GM21423 (cell line): Measurements from ENCODE around the gene MOB3A.
A peak's percentile ranks its signal among the peaks of the same experiment; 100 is the strongest.
"Not testable (repeated sequence)": the region's sequence is repeated elsewhere in the genome, so short reads cannot be mapped to it uniquely, and the experiment has no call there.

Experiments used
- ATAC-seq: cut with Tn5 transposase; IDR thresholded peaks from one replicate; pipeline ENCODE4 v1.9.1; 2021; ENCODE audit warnings: mild to moderate bottlenecking, moderate library complexity; ENCODE audit not compliant: unreplicated experiment

Gene MOB3A

DNA sequence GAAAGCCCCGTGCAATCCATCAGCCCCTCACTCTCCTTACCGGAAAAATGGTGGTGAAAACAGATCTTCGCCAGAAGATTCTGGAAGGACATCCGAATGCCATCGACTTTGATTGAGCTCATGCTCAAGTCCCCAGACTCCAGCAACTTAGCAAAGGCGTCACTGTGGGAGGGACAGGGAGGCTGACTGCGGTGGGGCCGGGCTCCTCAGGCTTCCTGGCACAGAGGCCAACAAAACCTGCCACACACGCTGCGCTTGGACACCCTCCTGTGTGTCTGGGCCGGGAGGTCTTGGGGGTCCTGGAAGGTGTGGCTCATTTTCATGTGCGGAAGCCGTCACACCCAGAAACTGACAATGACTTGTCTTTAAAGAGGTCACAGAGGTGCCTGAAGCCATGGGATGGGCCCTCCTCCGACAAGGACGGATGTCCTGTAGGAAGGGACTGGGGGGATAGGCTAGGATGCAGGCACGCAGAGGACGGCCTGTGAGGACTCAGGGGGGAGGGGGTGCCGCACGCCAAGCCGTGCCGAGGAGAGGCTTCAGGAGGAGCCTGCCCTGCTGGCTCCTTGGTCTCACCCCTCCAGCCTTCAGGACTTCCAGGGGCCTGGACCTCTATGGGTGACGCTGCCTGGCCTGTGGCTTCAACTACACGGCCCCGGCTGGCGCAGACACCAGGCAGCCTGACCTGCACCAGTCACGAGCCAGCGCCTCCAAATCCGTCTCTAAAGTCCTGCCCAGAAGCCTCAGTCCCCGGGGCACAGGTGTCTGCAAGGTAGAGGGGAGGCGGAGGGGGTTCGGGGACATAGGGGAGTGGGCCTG is 13.1 kb upstream of the MOB3A start:
- no peak for ATAC-seq

GRCh38 chr19:2108251-2109016 is 12.3 kb upstream of the MOB3A start:
- no peak for ATAC-seq

DNA sequence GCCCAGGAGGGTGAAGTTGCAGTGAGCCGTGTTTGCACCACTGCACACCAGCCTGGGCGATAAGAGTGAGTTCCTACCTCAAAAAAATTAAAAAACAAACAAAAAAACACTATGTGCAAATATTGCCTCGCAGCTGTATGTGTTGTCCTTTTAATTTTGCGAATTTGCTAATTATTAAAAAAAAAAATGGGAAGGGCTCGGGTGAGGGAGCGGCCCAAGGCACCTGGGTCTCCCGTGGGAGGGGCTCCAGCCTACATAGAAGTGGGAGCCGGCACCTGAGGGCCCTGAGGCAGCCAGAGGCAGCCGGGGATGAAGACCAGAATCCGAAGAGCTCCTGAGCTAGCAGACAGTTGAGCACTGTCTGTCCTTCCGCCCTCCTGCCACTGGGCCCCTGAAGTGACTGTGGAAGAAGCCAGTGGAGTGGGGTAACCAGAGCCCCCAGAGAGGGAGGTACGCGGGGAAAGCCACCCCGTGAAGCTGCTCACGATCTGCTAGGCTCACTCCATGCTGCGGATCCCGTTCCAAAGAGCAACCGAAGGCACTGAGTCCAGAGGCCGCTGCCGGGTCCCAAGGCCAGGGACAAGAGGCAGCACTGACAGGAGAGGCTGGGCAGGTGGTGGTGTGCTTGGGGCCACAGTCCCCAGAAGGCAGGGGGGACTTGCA is 7.0 kb upstream of the MOB3A start:
- no peak for ATAC-seq

- ATAC-seq = no peak
These were observed 5.5 kb upstream of the MOB3A start for GRCh38 chr19:2101417-2102335.

- ATAC-seq = no peak
These were observed 4.6 kb upstream of the MOB3A start for GRCh38 chr19:2100719-2101061.

- no peak for ATAC-seq
These were observed 4.0 kb upstream of the MOB3A start for GRCh38 chr19:2099937-2100718.

GRCh38 chr19:2099054-2099501 is 3.0 kb upstream of the MOB3A start:
- no peak for ATAC-seq

- ATAC-seq = no peak
These were observed 1.8 kb upstream of the MOB3A start for GRCh38 chr19:2097886-2098327.

DNA sequence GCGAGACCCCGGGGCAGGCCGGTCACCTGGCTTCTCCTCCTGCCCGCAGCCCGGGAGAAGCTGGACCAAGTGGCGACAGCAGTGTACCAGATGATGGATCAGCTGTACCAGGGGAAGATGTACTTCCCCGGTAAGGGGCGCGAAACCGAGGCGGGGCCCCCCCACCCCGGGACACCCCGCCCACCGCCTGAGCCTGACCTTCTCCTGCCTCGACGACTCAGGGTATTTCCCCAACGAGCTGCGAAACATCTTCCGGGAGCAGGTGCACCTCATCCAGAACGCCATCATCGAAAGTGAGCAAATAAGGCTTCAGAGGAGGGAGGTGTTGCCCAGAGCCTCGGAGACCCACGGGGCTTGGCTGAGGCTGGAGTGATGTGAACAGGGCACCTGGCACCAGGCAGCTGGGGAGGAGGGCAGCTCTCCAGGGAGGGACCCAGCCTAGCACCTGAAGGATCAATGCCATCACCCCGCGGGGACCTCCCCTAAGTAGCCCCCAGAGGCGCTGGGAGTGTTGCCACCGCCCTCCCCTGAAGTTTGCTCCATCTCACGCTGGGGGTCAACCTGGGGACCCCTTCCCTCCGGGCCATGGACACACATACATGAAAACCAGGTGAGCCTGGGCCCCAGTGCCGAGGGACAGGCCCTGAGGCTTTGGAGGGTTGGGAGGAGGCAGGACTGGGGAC is 1.2 kb upstream of the MOB3A start:
- ATAC-seq = peak; percentile 1

GRCh38 chr19:2096480-2097202 is 515 bp upstream of the MOB3A start, which contains the start of gene IZUMO4:
Gene IZUMO4 (plus strand): TSS chr19:2096915. CDS start chr19:2096946, 31 bp downstream.
- peak; percentile 59 for ATAC-seq

DNA sequence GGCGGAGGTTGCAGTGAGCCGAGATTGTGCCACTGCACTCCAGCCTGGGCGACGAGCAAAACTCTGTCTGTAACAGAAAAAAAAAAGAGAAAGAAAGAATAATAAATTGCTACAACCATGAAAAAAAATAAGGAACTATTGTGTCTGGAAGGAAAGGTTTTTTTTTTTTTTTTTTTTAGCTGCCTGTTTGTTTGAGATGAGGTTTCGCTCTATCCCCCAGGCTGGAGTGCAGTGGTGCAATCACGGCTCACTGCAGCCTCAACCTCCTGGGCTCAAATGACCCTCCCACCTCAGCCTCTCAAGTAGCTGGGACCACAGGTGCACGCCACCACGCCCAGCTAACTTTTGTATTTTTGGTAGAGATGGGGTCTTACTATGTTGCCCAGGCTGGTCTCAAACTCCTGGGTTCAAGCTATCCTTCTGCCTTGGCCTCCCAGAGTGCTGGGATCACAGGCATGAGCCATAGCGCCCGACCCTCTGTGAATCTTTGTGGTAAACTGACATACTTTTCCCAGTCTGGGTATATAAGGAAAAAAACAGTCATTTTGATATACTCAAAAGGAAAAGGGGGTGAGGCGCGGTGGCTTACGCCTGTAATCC is 4.1 kb downstream of the MOB3A start:
- ATAC-seq = not testable (repeated sequence)

- ATAC-seq = peak; percentile 2
These were observed 6.4 kb downstream of the MOB3A start for GRCh38 chr19:2089727-2090053.

DNA sequence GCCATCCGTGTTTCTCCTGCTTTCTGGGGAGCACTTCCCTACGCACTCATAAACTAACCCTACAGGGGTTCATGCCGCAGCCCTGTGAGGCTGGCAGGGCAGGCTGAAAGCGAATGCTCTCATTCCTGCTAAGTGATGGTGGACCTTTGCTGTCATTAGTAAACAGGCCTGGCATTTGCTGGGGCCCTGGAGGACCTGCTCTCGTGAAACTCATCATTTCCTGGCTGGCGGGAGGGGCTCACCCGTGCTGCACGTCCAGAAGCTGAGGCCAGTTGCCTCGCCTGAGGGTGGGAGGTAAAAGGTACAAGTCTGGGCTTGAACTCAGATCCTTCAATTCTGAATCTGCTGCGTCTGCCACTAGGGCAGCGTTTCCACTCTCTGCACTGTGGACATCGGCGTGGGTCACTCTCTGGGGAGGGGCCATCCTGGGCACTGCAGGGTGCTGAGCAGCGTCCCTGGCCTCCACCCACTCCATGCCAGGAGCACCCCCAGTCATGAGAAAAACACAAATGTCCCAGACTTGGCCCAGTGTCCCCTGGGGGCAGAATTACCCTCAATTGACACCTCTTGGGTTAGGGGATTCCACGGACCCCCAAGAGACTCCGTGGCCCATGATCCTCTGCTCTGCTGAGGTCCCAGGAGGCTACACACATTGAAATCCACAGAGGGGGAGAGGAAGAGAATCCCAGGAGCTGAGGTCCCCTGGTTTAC is 7.0 kb downstream of the MOB3A start:
- ATAC-seq = no peak

- peak; percentile 21 for ATAC-seq
These were observed 8.5 kb downstream of the MOB3A start for GRCh38 chr19:2087621-2088100.

- not testable (repeated sequence) for ATAC-seq
These were observed 9.2 kb downstream of the MOB3A start for GRCh38 chr19:2086695-2087620.

DNA sequence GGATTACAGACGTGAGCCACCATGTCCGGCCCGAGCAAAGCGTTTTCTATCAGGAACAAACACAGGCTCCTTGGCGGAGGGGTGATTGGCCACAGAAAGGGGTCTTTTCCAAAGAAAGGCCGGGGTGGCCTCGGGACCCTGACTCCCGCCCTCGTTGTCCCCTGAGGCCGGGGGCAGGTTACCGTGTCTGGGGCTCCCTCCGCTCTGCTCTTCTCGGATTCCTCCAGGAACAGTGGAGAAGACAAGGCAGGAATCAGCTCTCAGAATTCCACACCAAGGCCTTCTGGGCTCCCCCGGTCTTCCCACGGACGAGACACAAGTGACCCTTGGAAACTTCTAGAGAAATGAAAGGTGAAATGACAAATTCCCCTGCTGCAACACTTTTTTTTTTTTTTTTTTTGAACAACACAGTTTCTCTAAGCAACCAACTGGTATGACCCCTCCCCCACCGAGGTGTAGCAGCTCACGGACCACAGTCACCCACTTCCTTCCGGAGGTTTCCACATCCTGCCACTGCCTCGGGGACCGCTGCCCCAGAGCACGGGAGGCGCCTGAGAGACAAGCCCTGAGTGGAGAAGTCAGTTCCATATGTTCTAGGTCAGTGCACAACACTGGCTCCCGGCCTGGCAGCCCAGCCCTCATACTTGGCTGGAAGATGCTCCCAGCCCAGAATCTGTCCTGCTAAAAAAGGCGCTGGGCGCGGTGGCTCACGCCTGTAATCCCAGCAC is 11.0 kb downstream of the MOB3A start:
- ATAC-seq = peak; percentile 29
